Transverse colon (tissue), 4 donors: ENCODE results near the gene TRIM61.

ENCODE experiments used
- CTCF ChIP-seq, 5 experiments: fragments of 200-600 bp in 3 of 5; fragments of 450-650 bp in 2 of 5; sonication (generic) in 3 of 5; IDR thresholded peaks; 1 replicate in 2 of 5; 2 replicates in 3 of 5; pipeline ENCODE4 v1.5.1; 2016 to 2017; ENCODE audit warnings: antibody characterized with exemption in 5 of 5, inconsistent platforms in 3 of 5, mild to moderate bottlenecking in 2 of 5, moderate library complexity in 1 of 5
- POLR2AphosphoS5 ChIP-seq, 3 donors: sonication (generic); formaldehyde crosslinking; IDR thresholded peaks; one replicate each; pipeline ENCODE4 v1.6.1; 2016; ENCODE audit warnings: antibody characterized with exemption in 3 of 3

GRCh38 chr4:164937576-164938270, 39.7 kb downstream of the TRIM61 start:
- TF ChIP-seq CTCF (IDR thresholded peaks at IDR 0.05) (no peak), POLR2AphosphoS5 (IDR thresholded peaks at IDR 0.05) (no peak)
